Activated CD4-positive, alpha-beta T cell treated with anti-CD3 and anti-CD28 coated beads, Interleukin-2, Interleukin-4, amounts not matched to agents 100 ng/mL and 50 ng/mL, durations not matched to agents 16 hours and 8 hours (primary cell): Measurements from ENCODE around the gene RNF14.

ENCODE experiments used
- DNase-seq: peaks from one replicate; pipeline ENCODE4 v3.0.0-alpha.2; 2020; ENCODE audit warnings: low spot score

The RNF14 gene

GRCh38 chr5:141948812-141949211, 20.1 kb upstream of the RNF14 start:
- DNase-seq = no peak

GRCh38 chr5:141949511-141949910, 19.4 kb upstream of the RNF14 start:
- DNase-seq = no peak

- no peak for DNase-seq
Observed at GRCh38 chr5:141950207-141951005, 18.5 kb upstream of the RNF14 start.

GRCh38 chr5:141951332-141951781, 17.5 kb upstream of the RNF14 start:
- DNase-seq = peak; percentile 21

GRCh38 chr5:141952020-141952419, 16.9 kb upstream of the RNF14 start:
- DNase-seq = no peak

GRCh38 chr5:141954194-141954593, 14.7 kb upstream of the RNF14 start:
- DNase-seq = no peak

- no peak for DNase-seq
Observed at GRCh38 chr5:141957367-141957996, 11.4 kb upstream of the RNF14 start.

- DNase-seq = peak; percentile 35
Observed at GRCh38 chr5:141958113-141958512, 10.8 kb upstream of the RNF14 start, which contains the start of gene PCDH12. Gene PCDH12, minus strand, starts transcription at chr5:141958202. Its CDS starts 351 bp downstream, at chr5:141957851.

- DNase-seq = peak; percentile 21
Observed at GRCh38 chr5:141958546-141959172, 10.2 kb upstream of the RNF14 start.

- DNase-seq = peak; percentile 18
Observed at GRCh38 chr5:141960018-141960417, 8.9 kb upstream of the RNF14 start.

GRCh38 chr5:141960449-141961323, 8.2 kb upstream of the RNF14 start:
- DNase-seq = peak; percentile 93

GRCh38 chr5:141961466-141961865, 7.4 kb upstream of the RNF14 start:
- no peak for DNase-seq

- DNase-seq = no peak
Observed at GRCh38 chr5:141963701-141964100, 5.2 kb upstream of the RNF14 start.

- DNase-seq = no peak
Observed at GRCh38 chr5:141965071-141965470, 3.8 kb upstream of the RNF14 start.

GRCh38 chr5:141966275-141966962, 2.5 kb upstream of the RNF14 start:
- DNase-seq = no peak

- DNase-seq = no peak
Observed at GRCh38 chr5:141966963-141967333, 2.0 kb upstream of the RNF14 start.

GRCh38 chr5:141969783-141970771, 1.2 kb downstream of the RNF14 start:
- peak; percentile 52 for DNase-seq

- no peak for DNase-seq
Observed at GRCh38 chr5:141973871-141974595, 5.1 kb downstream of the RNF14 start.

GRCh38 chr5:141976176-141976575, 7.3 kb downstream of the RNF14 start:
- no peak for DNase-seq
